ENCODE results near the gene ABHD12. TPM values are rescaled to one million over a fixed set of nuclear protein-coding genes. Genes with fewer than 3 reads are reported as not detected.
"Not testable (repeated sequence)": the region's sequence is repeated elsewhere in the genome, so short reads cannot be mapped to it uniquely, and the experiment has no call there.

ABHD12 gene
- total RNA-seq, 2 experiments from 2014 or later, result 13.4 to 17.0 TPM

GRCh38 chr20:25407311-25408169 is 16.9 kb upstream of the ABHD12 start, which contains the start of gene GINS1:
GINS1 (plus strand) TSS chr20:25407673; CDS start chr20:25407821, 148 bp downstream.
- Mint-ChIP-seq H3K4me1 (ENCODE audit: low read depth) (peaks cover 13% of the 10 kb centered on the region), H3K27ac (peak within 1 kb of the TSS; percentile 78), H3K9me3 (peaks cover 11% of the 10 kb centered on the region), H3K27me3 (no peaks in the 10 kb centered on the region), H3K4me3 (peak within 1 kb of the TSS; percentile 95), H3K36me3 (ENCODE audit: low read depth) (peaks cover 15% of the 10 kb centered on the region)
- H3K27me3 ChIP-seq (ENCODE audit: control insufficient read depth in 1 of 2, insufficient read depth in 2 of 2, low read length in 2 of 2), result no peaks in the 10 kb centered on the region
- peaks cover 11% of the 10 kb centered on the region for H3K4me1 ChIP-seq (ENCODE audit: insufficient read depth, low read length)
- peak; percentile 40 to 83 (median 58) for DNase-seq
- intact Hi-C loops (cut with DNase I, micrococcal nuclease), result loop anchor here in 1 of 2 experiments (2.0 to 5.0 kb wide), 2 partner anchors 19 to 290 kb away; partner anchors contain the start of gene ZNF337
- ChIA-PET POLR2A (interaction anchor here (0.5 to 1.6 kb wide), 6 partner anchors 10 to 454 kb away, joined by 3 to 10 read pairs (median 4); partner anchors contain the start of genes ABHD12, ACSS1 and PYGB), CTCF (interaction anchor here (1.0 to 2.2 kb wide), 2 partner anchors 8 to 113 kb away, joined by 4 to 10 read pairs; no protein-coding TSS in a partner anchor)
- H3K9me3 ChIP-seq (ENCODE audit: control insufficient read depth in 1 of 2, insufficient read depth in 1 of 2, low read length in 2 of 2), result peaks cover 7 to 14% of the 10 kb centered on the region in 2 experiments
- no peak for TF ChIP-seq CTCF (IDR thresholded peaks at IDR 0.05)
- H3K27ac ChIP-seq (ENCODE audit: low read depth in 1 of 2, low read length in 2 of 2), result no peak within 1 kb of the TSS
- ATAC-seq (ENCODE audit: poor library complexity), result peak; percentile 88
- peak within 1 kb of the TSS; percentile 76 for H3K4me3 ChIP-seq (ENCODE audit: low read length)
- no peaks in the 10 kb centered on the region for H3K36me3 ChIP-seq (ENCODE audit: insufficient read depth, low read length)

GRCh38 chr20:25402583-25402982 is 11.9 kb upstream of the ABHD12 start:
- no peak for DNase-seq
- TF ChIP-seq CTCF (IDR thresholded peaks at IDR 0.05), result no peak
- H3K27ac ChIP-seq (ENCODE audit: low read depth in 1 of 2, low read length in 2 of 2), result no peak overlapping the region
- H3K27me3 ChIP-seq (ENCODE audit: control insufficient read depth in 1 of 2, insufficient read depth in 2 of 2, low read length in 2 of 2), result no peaks in the 10 kb centered on the region
- H3K4me1 ChIP-seq (ENCODE audit: insufficient read depth, low read length), result peaks cover 3% of the 10 kb centered on the region
- Mint-ChIP-seq H3K27ac (no peak overlapping the region), H3K4me3 (no peak overlapping the region), H3K36me3 (ENCODE audit: low read depth) (peaks cover 14% of the 10 kb centered on the region), H3K4me1 (ENCODE audit: low read depth) (peaks cover 6% of the 10 kb centered on the region), H3K9me3 (peaks cover 15% of the 10 kb centered on the region), H3K27me3 (peaks cover 9% of the 10 kb centered on the region)
- H3K36me3 ChIP-seq (ENCODE audit: insufficient read depth, low read length), result no peaks in the 10 kb centered on the region
- ATAC-seq (ENCODE audit: poor library complexity), result no peak
- CTCF ChIA-PET, result interaction anchor here (0.8 kb wide), 1 partner anchor 109 kb away, joined by 5 read pairs; no protein-coding TSS in a partner anchor
- H3K4me3 ChIP-seq (ENCODE audit: low read length), result no peak overlapping the region
- H3K9me3 ChIP-seq (ENCODE audit: control insufficient read depth in 1 of 2, insufficient read depth in 1 of 2, low read length in 2 of 2), result peaks cover 14 to 18% of the 10 kb centered on the region in 2 experiments
- POLR2A ChIA-PET, result no interaction called here
- intact Hi-C loops (cut with DNase I, micrococcal nuclease), result no loop called here

GRCh38 chr20:25400291-25400732 is 9.7 kb upstream of the ABHD12 start:
- H3K4me3 ChIP-seq (ENCODE audit: low read length); H3K27me3 ChIP-seq (ENCODE audit: control insufficient read depth in 1 of 2, insufficient read depth in 2 of 2, low read length in 2 of 2); ATAC-seq (ENCODE audit: poor library complexity); H3K36me3 ChIP-seq (ENCODE audit: insufficient read depth, low read length); H3K27ac Mint-ChIP-seq; H3K27ac ChIP-seq (ENCODE audit: low read depth in 1 of 2, low read length in 2 of 2); H3K4me3 Mint-ChIP-seq; H3K4me1 Mint-ChIP-seq (ENCODE audit: low read depth); H3K36me3 Mint-ChIP-seq (ENCODE audit: low read depth); H3K27me3 Mint-ChIP-seq; H3K4me1 ChIP-seq (ENCODE audit: insufficient read depth, low read length); DNase-seq: not testable (repeated sequence)
- ChIA-PET POLR2A (interaction anchor here (1.2 kb wide), 1 partner anchor 9 kb away, joined by 3 read pairs; no protein-coding TSS in a partner anchor), CTCF (interaction anchor here (2.8 kb wide), 1 partner anchor 106 kb away, joined by 15 read pairs; no protein-coding TSS in a partner anchor)
- H3K9me3 Mint-ChIP-seq, result peaks cover 15% of the 10 kb centered on the region
- intact Hi-C loops (cut with DNase I, micrococcal nuclease), result loop anchor here in 1 of 2 experiments (1.0 kb wide), 1 partner anchor 106 kb away; no protein-coding TSS in a partner anchor
- peaks cover 14 to 18% of the 10 kb centered on the region in 2 experiments for H3K9me3 ChIP-seq (ENCODE audit: control insufficient read depth in 1 of 2, insufficient read depth in 1 of 2, low read length in 2 of 2)
